Ishikawa (cell line): ENCODE measurements around the gene EPS8.

Experiments
- CEBPB ChIP-seq: IDR thresholded peaks from 2 replicates; pipeline ENCODE4 v1.6.1; 2012
- CREB1 ChIP-seq: IDR thresholded peaks from 2 replicates; pipeline ENCODE4 v1.6.1; 2012; ENCODE audit warnings: low read depth
- EGR1 ChIP-seq: IDR thresholded peaks from 2 replicates; pipeline ENCODE4 v1.6.1; 2012
- EP300 ChIP-seq: IDR thresholded peaks from 2 replicates; pipeline ENCODE4 v1.6.1; 2012; ENCODE audit warnings: borderline replicate concordance
- NFIC ChIP-seq: IDR thresholded peaks from 2 replicates; pipeline ENCODE4 v1.6.1; 2012
- RAD21 ChIP-seq: IDR thresholded peaks from 2 replicates; pipeline ENCODE4 v1.6.1; 2012; ENCODE audit warnings: low read depth
- TAF1 ChIP-seq: IDR thresholded peaks from 2 replicates; pipeline ENCODE4 v1.6.1; 2012; ENCODE audit warnings: low read depth, mild to moderate bottlenecking
- TCF12 ChIP-seq: IDR thresholded peaks from 2 replicates; pipeline ENCODE4 v1.6.1; 2012; ENCODE audit warnings: low read depth
- YY1 ChIP-seq: IDR thresholded peaks from 2 replicates; pipeline ENCODE4 v1.6.1; 2012; ENCODE audit warnings: low read depth
- TF ChIP-seq, protein P1 (sequence below): IDR thresholded peaks from 2 replicates; pipeline ENCODE4 v1.6.1; 2012; ENCODE audit warnings: low read depth, mild to moderate bottlenecking
- TF ChIP-seq, protein P2 (sequence below): IDR thresholded peaks from 2 replicates; pipeline ENCODE4 v1.6.1; 2012

DNA sequence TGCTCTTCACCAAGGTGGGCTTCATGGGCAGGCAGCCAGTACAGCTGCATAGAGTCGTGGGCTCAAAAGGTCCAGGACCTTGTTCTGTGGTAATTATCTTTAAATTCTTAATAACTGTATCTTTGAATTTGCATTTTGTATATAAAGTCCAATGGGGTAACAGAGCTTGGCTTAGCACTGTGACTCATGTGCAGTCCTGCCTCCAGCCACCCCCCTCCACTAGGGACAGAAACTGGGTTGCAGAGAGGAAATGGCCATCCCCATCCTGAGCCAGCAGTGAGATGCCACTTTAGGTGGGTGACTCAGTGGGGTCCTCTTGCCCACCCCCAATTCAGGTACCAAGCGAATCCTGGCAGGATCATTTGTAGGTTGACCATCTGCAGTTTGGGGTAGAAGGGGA, 48.1 kb downstream of the EPS8 start:
- TF ChIP-seq RAD21 (no peak), TAF1 (no peak), CREB1 (no peak), EP300 (no peak), YY1 (no peak), TCF12 (no peak), EGR1 (no peak), NFIC (no peak), CEBPB (no peak)
- TF ChIP-seq, protein P1, sequence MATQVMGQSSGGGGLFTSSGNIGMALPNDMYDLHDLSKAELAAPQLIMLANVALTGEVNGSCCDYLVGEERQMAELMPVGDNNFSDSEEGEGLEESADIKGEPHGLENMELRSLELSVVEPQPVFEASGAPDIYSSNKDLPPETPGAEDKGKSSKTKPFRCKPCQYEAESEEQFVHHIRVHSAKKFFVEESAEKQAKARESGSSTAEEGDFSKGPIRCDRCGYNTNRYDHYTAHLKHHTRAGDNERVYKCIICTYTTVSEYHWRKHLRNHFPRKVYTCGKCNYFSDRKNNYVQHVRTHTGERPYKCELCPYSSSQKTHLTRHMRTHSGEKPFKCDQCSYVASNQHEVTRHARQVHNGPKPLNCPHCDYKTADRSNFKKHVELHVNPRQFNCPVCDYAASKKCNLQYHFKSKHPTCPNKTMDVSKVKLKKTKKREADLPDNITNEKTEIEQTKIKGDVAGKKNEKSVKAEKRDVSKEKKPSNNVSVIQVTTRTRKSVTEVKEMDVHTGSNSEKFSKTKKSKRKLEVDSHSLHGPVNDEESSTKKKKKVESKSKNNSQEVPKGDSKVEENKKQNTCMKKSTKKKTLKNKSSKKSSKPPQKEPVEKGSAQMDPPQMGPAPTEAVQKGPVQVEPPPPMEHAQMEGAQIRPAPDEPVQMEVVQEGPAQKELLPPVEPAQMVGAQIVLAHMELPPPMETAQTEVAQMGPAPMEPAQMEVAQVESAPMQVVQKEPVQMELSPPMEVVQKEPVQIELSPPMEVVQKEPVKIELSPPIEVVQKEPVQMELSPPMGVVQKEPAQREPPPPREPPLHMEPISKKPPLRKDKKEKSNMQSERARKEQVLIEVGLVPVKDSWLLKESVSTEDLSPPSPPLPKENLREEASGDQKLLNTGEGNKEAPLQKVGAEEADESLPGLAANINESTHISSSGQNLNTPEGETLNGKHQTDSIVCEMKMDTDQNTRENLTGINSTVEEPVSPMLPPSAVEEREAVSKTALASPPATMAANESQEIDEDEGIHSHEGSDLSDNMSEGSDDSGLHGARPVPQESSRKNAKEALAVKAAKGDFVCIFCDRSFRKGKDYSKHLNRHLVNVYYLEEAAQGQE: no peak
- TF ChIP-seq, protein P2, sequence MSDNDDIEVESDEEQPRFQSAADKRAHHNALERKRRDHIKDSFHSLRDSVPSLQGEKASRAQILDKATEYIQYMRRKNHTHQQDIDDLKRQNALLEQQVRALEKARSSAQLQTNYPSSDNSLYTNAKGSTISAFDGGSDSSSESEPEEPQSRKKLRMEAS: no peak
